HG02981 (cell line): ENCODE data around the gene CDC42BPB.

Experiments
- ATAC-seq: cut with Tn5 transposase; IDR thresholded peaks from one replicate; pipeline ENCODE4 v1.9.1; 2021; ENCODE audit warnings: mild to moderate bottlenecking, moderate library complexity; ENCODE audit not compliant: unreplicated experiment

CDC42BPB gene

GRCh38 chr14:103001226-103001625 is 56.1 kb downstream of the CDC42BPB start:
- no peak for ATAC-seq

- ATAC-seq = no peak
Measured at GRCh38 chr14:103000291-103000921, 56.9 kb downstream of the CDC42BPB start.

GRCh38 chr14:102999227-102999895 is 58.0 kb downstream of the CDC42BPB start:
- no peak for ATAC-seq

- no peak for ATAC-seq
Measured at GRCh38 chr14:102998393-102998792, 59.0 kb downstream of the CDC42BPB start.

- no peak for ATAC-seq
Measured at GRCh38 chr14:102996941-102997340, 60.4 kb downstream of the CDC42BPB start.

GRCh38 chr14:102994689-102995088 is 62.7 kb downstream of the CDC42BPB start:
- no peak for ATAC-seq

GRCh38 chr14:102993523-102993922 is 63.8 kb downstream of the CDC42BPB start:
- no peak for ATAC-seq

- no peak for ATAC-seq
Measured at GRCh38 chr14:102991376-102991775, 66.0 kb downstream of the CDC42BPB start.

- no peak for ATAC-seq
Measured at GRCh38 chr14:102988054-102988453, 69.3 kb downstream of the CDC42BPB start.

GRCh38 chr14:102986810-102987579 is 70.4 kb downstream of the CDC42BPB start:
- ATAC-seq = no peak

- no peak for ATAC-seq
Measured at GRCh38 chr14:102985665-102986064, 71.7 kb downstream of the CDC42BPB start.

GRCh38 chr14:102984336-102985102 is 72.8 kb downstream of the CDC42BPB start:
- no peak for ATAC-seq

GRCh38 chr14:102983496-102983895 is 73.9 kb downstream of the CDC42BPB start:
- ATAC-seq = no peak

GRCh38 chr14:102982852-102983470 is 74.4 kb downstream of the CDC42BPB start:
- no peak for ATAC-seq

GRCh38 chr14:102980409-102980810 is 76.9 kb downstream of the CDC42BPB start:
- no peak for ATAC-seq

- ATAC-seq = no peak
Measured at GRCh38 chr14:102979406-102979805, 77.9 kb downstream of the CDC42BPB start.

- ATAC-seq = no peak
Measured at GRCh38 chr14:102977475-102977874, 79.9 kb downstream of the CDC42BPB start.

- ATAC-seq = no peak
Measured at GRCh38 chr14:102975662-102976061, 81.7 kb downstream of the CDC42BPB start.

GRCh38 chr14:102973706-102974285 is 83.6 kb downstream of the CDC42BPB start:
- ATAC-seq = no peak

GRCh38 chr14:102971836-102972606 is 85.3 kb downstream of the CDC42BPB start:
- no peak for ATAC-seq
